ENCODE measurements around the gene NCMAP.
"Not testable (repeated sequence)": the region's sequence is repeated elsewhere in the genome, so short reads cannot be mapped to it uniquely, and the experiment has no call there.

The NCMAP gene

GRCh38 chr1:24555591-24556413, at the start of gene NCMAP:
NCMAP (plus strand) TSS chr1:24556087; CDS start chr1:24595431, 39,344 bp downstream.
- no peak for DNase-seq (ENCODE audit: extremely low read depth in 1 of 2, low read depth in 1 of 2)

GRCh38 chr1:24506691-24507381, 49.1 kb upstream of the NCMAP start:
- no peak for DNase-seq (ENCODE audit: extremely low read depth in 1 of 2, low read depth in 1 of 2)

GRCh38 chr1:24507405-24507804, 48.5 kb upstream of the NCMAP start:
- DNase-seq (ENCODE audit: extremely low read depth in 1 of 2, low read depth in 1 of 2), result no peak

- no peak for DNase-seq (ENCODE audit: extremely low read depth in 1 of 2, low read depth in 1 of 2)
Measured at GRCh38 chr1:24508911-24509310, 47.0 kb upstream of the NCMAP start.

GRCh38 chr1:24513706-24514105, 42.2 kb upstream of the NCMAP start:
- DNase-seq (ENCODE audit: extremely low read depth in 1 of 2, low read depth in 1 of 2), result no peak

- DNase-seq (ENCODE audit: extremely low read depth in 1 of 2, low read depth in 1 of 2), result no peak
Measured at GRCh38 chr1:24514946-24515345, 40.9 kb upstream of the NCMAP start.

GRCh38 chr1:24515671-24516209, 40.1 kb upstream of the NCMAP start:
- not testable (repeated sequence) for DNase-seq (ENCODE audit: extremely low read depth in 1 of 2, low read depth in 1 of 2)

- DNase-seq (ENCODE audit: extremely low read depth in 1 of 2, low read depth in 1 of 2), result no peak
Measured at GRCh38 chr1:24516506-24516905, 39.4 kb upstream of the NCMAP start.

GRCh38 chr1:24517898-24518297, 38.0 kb upstream of the NCMAP start:
- no peak for DNase-seq (ENCODE audit: extremely low read depth in 1 of 2, low read depth in 1 of 2)

- not testable (repeated sequence) for DNase-seq (ENCODE audit: extremely low read depth in 1 of 2, low read depth in 1 of 2)
Measured at GRCh38 chr1:24520282-24520681, 35.6 kb upstream of the NCMAP start.

GRCh38 chr1:24525606-24526005, 30.3 kb upstream of the NCMAP start:
- no peak for DNase-seq (ENCODE audit: extremely low read depth in 1 of 2, low read depth in 1 of 2)

- no peak for DNase-seq (ENCODE audit: extremely low read depth in 1 of 2, low read depth in 1 of 2)
Measured at GRCh38 chr1:24526045-24526444, 29.8 kb upstream of the NCMAP start.

GRCh38 chr1:24526940-24527542, 28.8 kb upstream of the NCMAP start:
- DNase-seq (ENCODE audit: extremely low read depth in 1 of 2, low read depth in 1 of 2), result no peak

GRCh38 chr1:24528744-24529143, 27.1 kb upstream of the NCMAP start:
- no peak for DNase-seq (ENCODE audit: extremely low read depth in 1 of 2, low read depth in 1 of 2)

GRCh38 chr1:24529292-24529691, 26.6 kb upstream of the NCMAP start:
- DNase-seq (ENCODE audit: extremely low read depth in 1 of 2, low read depth in 1 of 2), result not testable (repeated sequence)

- peak; percentile 61 to 73 for DNase-seq (ENCODE audit: extremely low read depth in 1 of 2, low read depth in 1 of 2)
Measured at GRCh38 chr1:24535021-24535424, 20.9 kb upstream of the NCMAP start.

- DNase-seq (ENCODE audit: extremely low read depth in 1 of 2, low read depth in 1 of 2), result no peak
Measured at GRCh38 chr1:24535778-24536177, 20.1 kb upstream of the NCMAP start.

GRCh38 chr1:24536391-24536840, 19.5 kb upstream of the NCMAP start:
- peak in 1 of 2 donors; percentile 70 for DNase-seq (ENCODE audit: extremely low read depth in 1 of 2, low read depth in 1 of 2)

- peak in 1 of 2 donors; percentile 55 for DNase-seq (ENCODE audit: extremely low read depth in 1 of 2, low read depth in 1 of 2)
Measured at GRCh38 chr1:24540051-24540905, 15.6 kb upstream of the NCMAP start.

- DNase-seq (ENCODE audit: extremely low read depth in 1 of 2, low read depth in 1 of 2), result no peak
Measured at GRCh38 chr1:24540906-24541710, 14.8 kb upstream of the NCMAP start.

Data from stimulated activated CD8-positive, alpha-beta memory T cell treated with anti-CD3 and anti-CD28 coated beads, Interleukin-7, amount 100 ng/mL, for 48 hours (primary cell).